IgD-negative memory B cell (primary cell): ENCODE results near the gene TROAP. TPM values are rescaled to one million over a fixed set of nuclear protein-coding genes. Genes with fewer than 3 reads are reported as not detected.

Experiments
- H3K27ac Mint-ChIP-seq, 3 donors: one replicate each; pipeline ENCODE4 v1.8.0; 2020 to 2022; ENCODE audit warnings: mild to moderate bottlenecking in 3 of 3, mixed read lengths in 3 of 3, moderate library complexity in 1 of 3
- H3K27me3 Mint-ChIP-seq: one replicate; pipeline ENCODE4 v1.8.0; 2021; ENCODE audit warnings: mixed read lengths
- H3K36me3 Mint-ChIP-seq: one replicate; pipeline ENCODE4 v1.8.0; 2020; ENCODE audit warnings: mild to moderate bottlenecking, mixed read lengths
- H3K4me1 Mint-ChIP-seq, 3 donors: one replicate each; pipeline ENCODE4 v1.8.0; 2020 to 2022; ENCODE audit warnings: mixed read lengths in 3 of 3, mild to moderate bottlenecking in 1 of 3
- H3K4me3 Mint-ChIP-seq, 4 donors: one replicate each; pipeline ENCODE4 v1.8.0; 2020 to 2022; ENCODE audit warnings: mild to moderate bottlenecking in 4 of 4, mixed read lengths in 4 of 4, moderate library complexity in 3 of 4
- H3K9me3 Mint-ChIP-seq, 3 donors: one replicate each; pipeline ENCODE4 v1.8.0; 2020 to 2021; ENCODE audit warnings: mixed read lengths in 3 of 3, mild to moderate bottlenecking in 1 of 3
- polyA plus RNA-seq: library from polyadenylated mRNA; unstranded; fragments of 300-500 nt; fragmentation: Illumina TruSeq; gene quantifications from one replicate; pipeline ENCODE4 v1.2.3, GENCODE V29; 2021

TROAP gene
- polyA plus RNA-seq, 1 donor from 2014 or later = not detected

DNA sequence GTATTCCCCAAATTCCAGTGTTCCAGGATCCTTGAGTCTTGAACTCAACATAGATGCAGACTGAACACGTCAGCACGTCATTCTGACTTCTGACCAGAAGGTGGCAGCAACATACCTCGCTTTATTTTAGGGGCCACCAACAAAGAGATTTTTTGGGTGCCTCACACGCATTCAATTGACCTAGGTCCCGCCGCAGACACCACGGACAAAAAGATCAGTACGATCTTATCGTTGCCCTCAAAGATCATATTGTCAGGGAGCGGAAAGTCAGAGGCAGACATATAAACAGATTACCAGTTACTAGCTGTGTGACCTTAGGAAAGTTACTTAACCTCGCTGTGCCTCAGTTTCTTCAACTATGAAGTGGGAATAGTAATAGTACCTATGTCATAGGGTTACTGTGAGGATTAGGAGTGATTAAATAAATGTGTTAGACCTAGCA is 34.6 kb upstream of the TROAP start:
- peak overlapping the region in 1 of 4 donors; percentile 19 for H3K4me3 Mint-ChIP-seq
- H3K27me3 Mint-ChIP-seq = peaks cover 20% of the 10 kb centered on the region
- H3K27ac Mint-ChIP-seq = no peak overlapping the region
- no peaks in the 10 kb centered on the region for H3K36me3 Mint-ChIP-seq
- H3K4me1 Mint-ChIP-seq = peaks cover 0 to 2% (median 0%) of the 10 kb centered on the region in 3 donors
- H3K9me3 Mint-ChIP-seq = no peaks in the 10 kb centered on the region

DNA sequence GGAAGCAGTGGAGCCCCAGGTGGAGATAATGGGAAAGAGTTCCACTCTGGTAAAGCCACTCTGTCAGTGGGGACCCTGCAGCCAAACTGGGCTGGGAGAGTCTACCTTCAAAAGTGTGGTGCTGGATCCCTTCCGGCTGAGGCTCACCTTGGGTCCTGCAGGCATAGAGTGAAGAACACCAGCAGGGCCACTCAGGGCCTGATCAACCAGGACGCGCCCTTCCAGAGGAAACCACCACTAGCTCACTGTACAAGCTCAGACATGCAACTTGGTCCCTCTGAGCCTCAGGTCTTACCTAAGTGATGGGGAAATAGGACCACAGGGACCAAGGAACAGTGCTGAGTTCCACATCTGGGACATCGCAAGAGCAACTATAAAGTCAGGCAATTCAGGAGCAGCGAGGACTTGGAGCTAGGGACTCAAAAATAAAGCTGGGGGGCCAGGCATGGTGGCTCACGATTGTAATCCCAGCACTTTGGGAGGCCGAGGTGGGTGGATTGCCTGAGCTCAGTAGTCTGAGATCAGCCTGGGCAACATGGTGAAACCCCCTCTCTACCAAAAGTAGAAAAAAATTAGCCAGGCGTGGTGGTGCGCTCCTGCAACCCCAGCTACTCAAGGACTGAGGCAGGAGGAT is 34.0 kb upstream of the TROAP start:
- Mint-ChIP-seq H3K27me3 (peaks cover 16% of the 10 kb centered on the region), H3K9me3 (no peaks in the 10 kb centered on the region), H3K36me3 (no peaks in the 10 kb centered on the region), H3K4me1 (peaks cover 0 to 2% (median 0%) of the 10 kb centered on the region in 3 donors), H3K4me3 (peak overlapping the region in 1 of 4 donors; percentile 19), H3K27ac (no peak overlapping the region)

GRCh38 chr12:49292729-49293055 is 30.4 kb upstream of the TROAP start:
- Mint-ChIP-seq H3K9me3 (no peaks in the 10 kb centered on the region), H3K27ac (no peak overlapping the region), H3K4me1 (peaks cover 7 to 11% (median 8%) of the 10 kb centered on the region in 3 donors), H3K27me3 (peaks cover 30% of the 10 kb centered on the region), H3K4me3 (no peak overlapping the region), H3K36me3 (no peaks in the 10 kb centered on the region)

- Mint-ChIP-seq H3K4me1 (peaks cover 7 to 11% (median 8%) of the 10 kb centered on the region in 3 donors), H3K36me3 (no peaks in the 10 kb centered on the region), H3K4me3 (no peak overlapping the region), H3K9me3 (no peaks in the 10 kb centered on the region), H3K27ac (no peak overlapping the region), H3K27me3 (peaks cover 30% of the 10 kb centered on the region)
Observed at GRCh38 chr12:49293056-49293956, 29.7 kb upstream of the TROAP start.

DNA sequence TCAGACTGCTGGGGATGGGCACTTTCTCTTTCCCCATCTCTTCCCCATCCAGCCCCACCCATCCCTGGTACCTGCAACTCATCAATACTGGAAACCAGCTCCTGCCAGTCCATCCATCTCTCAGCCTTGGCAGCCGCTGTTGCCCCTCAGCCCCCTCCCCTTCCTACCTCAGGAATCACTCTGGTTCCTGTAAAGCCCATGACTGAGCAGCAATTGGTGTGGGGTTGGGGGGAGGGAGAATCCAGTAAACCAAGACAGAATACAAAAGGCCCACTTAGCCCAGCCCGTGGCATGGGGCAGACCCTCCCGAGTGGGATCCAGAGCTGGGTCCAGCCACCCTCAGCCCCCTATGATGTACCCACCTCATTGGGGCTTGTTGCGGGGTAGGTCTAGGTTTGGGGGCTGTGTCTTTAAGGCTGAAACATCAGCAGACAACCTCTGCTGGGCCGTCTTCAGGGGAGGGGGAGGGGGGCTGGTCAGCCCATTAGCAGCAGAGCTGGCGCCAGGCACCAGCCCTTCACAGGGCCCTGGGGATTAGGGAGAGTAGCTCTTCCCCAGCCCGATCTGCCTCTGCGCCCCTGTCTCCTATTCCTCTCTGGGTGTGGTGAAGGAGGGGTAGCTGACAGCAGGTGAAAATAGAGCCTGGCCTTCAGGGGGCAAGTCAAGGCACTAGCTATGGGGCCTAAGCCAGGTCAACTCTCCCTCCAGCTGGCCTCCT is 28.8 kb upstream of the TROAP start:
- peaks cover 33% of the 10 kb centered on the region for H3K27me3 Mint-ChIP-seq
- H3K27ac Mint-ChIP-seq = no peak overlapping the region
- peaks cover 7 to 11% (median 7%) of the 10 kb centered on the region in 3 donors for H3K4me1 Mint-ChIP-seq
- peak overlapping the region in 1 of 4 donors; percentile 12 for H3K4me3 Mint-ChIP-seq
- H3K36me3 Mint-ChIP-seq = no peaks in the 10 kb centered on the region
- no peaks in the 10 kb centered on the region for H3K9me3 Mint-ChIP-seq

- Mint-ChIP-seq H3K9me3 (no peaks in the 10 kb centered on the region), H3K36me3 (no peaks in the 10 kb centered on the region), H3K27me3 (peaks cover 33% of the 10 kb centered on the region), H3K4me3 (no peak overlapping the region), H3K27ac (no peak overlapping the region), H3K4me1 (peaks cover 7 to 11% (median 7%) of the 10 kb centered on the region in 3 donors)
Observed at GRCh38 chr12:49294804-49295081, 28.3 kb upstream of the TROAP start.

DNA sequence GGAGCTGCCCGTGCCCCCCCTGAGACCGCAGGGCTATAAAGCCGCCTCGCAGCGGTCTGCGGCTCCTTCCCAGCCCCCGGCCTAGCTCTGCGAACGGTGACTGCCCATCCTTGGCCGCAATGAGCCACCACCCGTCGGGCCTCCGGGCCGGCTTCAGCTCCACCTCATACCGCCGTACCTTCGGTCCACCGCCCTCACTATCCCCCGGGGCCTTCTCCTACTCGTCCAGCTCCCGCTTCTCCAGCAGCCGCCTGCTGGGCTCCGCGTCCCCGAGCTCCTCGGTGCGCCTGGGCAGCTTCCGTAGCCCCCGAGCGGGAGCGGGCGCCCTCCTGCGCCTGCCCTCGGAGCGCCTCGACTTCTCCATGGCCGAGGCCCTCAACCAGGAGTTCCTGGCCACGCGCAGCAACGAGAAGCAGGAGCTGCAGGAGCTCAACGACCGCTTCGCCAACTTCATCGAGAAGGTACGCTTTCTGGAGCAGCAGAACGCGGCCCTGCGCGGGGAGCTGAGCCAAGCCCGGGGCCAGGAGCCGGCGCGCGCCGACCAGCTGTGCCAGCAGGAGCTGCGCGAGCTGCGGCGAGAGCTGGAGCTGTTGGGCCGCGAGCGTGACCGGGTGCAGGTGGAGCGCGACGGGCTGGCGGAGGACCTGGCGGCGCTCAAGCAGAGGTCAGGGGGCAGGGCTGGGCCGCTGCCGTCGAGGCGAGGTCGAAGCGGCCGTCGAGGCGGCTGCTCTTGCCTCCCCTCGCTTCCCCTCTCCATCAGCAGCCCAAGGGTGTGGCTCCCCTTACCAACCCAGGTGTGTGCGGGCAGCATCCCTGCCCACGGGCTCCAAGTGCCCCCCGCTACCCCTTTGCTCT is 27.7 kb upstream of the TROAP start, which contains the start of gene PRPH:
Gene PRPH, plus strand, starts transcription at position 66 of the 855 bp plus-strand sequence. Its CDS starts 54 bp downstream, at position 120.
- Mint-ChIP-seq H3K4me3 (peak within 1 kb of the TSS in 1 of 4 donors; percentile 12), H3K4me1 (peaks cover 7 to 11% (median 7%) of the 10 kb centered on the region in 3 donors), H3K27me3 (peaks cover 35% of the 10 kb centered on the region), H3K27ac (no peak within 1 kb of the TSS), H3K9me3 (no peaks in the 10 kb centered on the region), H3K36me3 (no peaks in the 10 kb centered on the region)

DNA sequence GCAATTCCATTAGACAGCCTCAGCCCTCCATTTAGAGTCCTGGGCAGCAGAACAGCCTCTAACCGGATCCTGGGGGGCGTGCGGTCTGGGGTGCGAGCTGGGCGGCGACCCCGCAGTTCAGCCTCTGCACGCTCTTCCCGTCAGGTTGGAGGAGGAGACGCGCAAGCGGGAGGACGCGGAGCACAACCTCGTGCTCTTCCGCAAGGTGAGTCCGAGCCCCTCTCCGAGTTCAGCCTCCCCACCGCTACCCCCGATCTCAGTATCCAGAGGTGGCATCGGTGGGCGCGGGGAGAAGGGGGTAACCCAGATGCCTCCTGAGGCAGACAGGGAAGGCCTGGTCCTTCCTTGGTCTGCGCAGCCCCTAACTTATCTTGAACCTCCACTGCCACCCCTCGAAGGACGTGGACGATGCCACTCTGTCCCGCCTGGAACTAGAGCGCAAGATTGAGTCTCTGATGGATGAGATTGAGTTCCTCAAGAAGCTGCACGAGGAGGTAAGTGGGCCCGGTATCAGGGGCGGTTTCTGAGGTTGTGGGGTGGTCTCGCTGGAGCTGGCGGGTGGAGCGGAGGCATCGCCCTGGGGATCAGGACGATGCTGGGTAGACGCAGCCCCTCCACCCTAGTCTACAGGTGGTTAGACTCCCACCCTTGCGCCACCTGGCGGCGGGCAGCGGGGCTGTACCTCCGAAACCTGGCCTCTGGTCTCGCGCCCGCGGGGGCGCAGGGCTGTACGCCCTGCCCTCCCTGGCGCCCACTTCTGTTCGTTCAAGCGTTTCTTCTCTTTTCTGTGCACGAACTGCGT is 26.8 kb upstream of the TROAP start:
- peaks cover 42% of the 10 kb centered on the region for H3K27me3 Mint-ChIP-seq
- H3K4me3 Mint-ChIP-seq = peak overlapping the region; percentile 41 to 83 (median 67)
- H3K36me3 Mint-ChIP-seq = no peaks in the 10 kb centered on the region
- H3K27ac Mint-ChIP-seq = peak overlapping the region in 1 of 3 donors; percentile 83
- no peaks in the 10 kb centered on the region for H3K9me3 Mint-ChIP-seq
- H3K4me1 Mint-ChIP-seq = peaks cover 7 to 11% (median 7%) of the 10 kb centered on the region in 3 donors

- H3K9me3 Mint-ChIP-seq = no peaks in the 10 kb centered on the region
- peaks cover 42% of the 10 kb centered on the region for H3K27me3 Mint-ChIP-seq
- no peaks in the 10 kb centered on the region for H3K36me3 Mint-ChIP-seq
- peak overlapping the region in 1 of 3 donors; percentile 53 for H3K27ac Mint-ChIP-seq
- H3K4me1 Mint-ChIP-seq = peaks cover 7 to 11% (median 11%) of the 10 kb centered on the region in 3 donors
- peak overlapping the region; percentile 61 to 83 (median 75) for H3K4me3 Mint-ChIP-seq
Observed at GRCh38 chr12:49296836-49297694, 26.0 kb upstream of the TROAP start.

DNA sequence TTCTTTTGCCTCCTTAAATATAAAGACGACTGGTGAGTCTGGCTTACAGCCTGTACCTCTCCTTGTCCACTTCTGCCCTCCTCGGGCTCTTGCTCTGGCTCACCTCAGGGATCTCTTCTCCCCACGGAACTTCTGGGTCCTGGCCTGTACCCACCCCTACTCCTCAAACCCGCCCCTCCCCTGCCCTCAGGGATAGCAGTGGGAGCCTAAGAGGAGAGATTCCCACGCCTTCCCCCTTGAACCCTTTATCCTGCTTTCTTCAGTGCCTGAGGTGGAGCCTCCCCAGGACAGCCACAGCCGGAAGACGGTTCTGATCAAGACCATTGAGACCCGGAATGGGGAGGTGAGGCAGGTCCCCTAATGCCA is 25.4 kb upstream of the TROAP start:
- H3K36me3 Mint-ChIP-seq = no peaks in the 10 kb centered on the region
- H3K27ac Mint-ChIP-seq = no peak overlapping the region
- H3K4me1 Mint-ChIP-seq = peaks cover 7 to 11% (median 11%) of the 10 kb centered on the region in 3 donors
- no peaks in the 10 kb centered on the region for H3K9me3 Mint-ChIP-seq
- peaks cover 42% of the 10 kb centered on the region for H3K27me3 Mint-ChIP-seq
- peak overlapping the region in 3 of 4 donors; percentile 28 to 87 (median 68) for H3K4me3 Mint-ChIP-seq

GRCh38 chr12:49298160-49298559 is 24.9 kb upstream of the TROAP start:
- peaks cover 42% of the 10 kb centered on the region for H3K27me3 Mint-ChIP-seq
- peak overlapping the region in 3 of 4 donors; percentile 28 to 87 (median 50) for H3K4me3 Mint-ChIP-seq
- peak overlapping the region in 1 of 3 donors; percentile 39 for H3K27ac Mint-ChIP-seq
- H3K36me3 Mint-ChIP-seq = no peaks in the 10 kb centered on the region
- no peaks in the 10 kb centered on the region for H3K9me3 Mint-ChIP-seq
- H3K4me1 Mint-ChIP-seq = peaks cover 7 to 11% (median 11%) of the 10 kb centered on the region in 3 donors

- no peaks in the 10 kb centered on the region for H3K9me3 Mint-ChIP-seq
- H3K36me3 Mint-ChIP-seq = peaks cover 2% of the 10 kb centered on the region
- no peak overlapping the region for H3K27ac Mint-ChIP-seq
- H3K4me1 Mint-ChIP-seq = peaks cover 1 to 9% (median 4%) of the 10 kb centered on the region in 3 donors
- H3K4me3 Mint-ChIP-seq = no peak overlapping the region
- H3K27me3 Mint-ChIP-seq = peaks cover 33% of the 10 kb centered on the region
Observed at GRCh38 chr12:49301760-49302159, 21.3 kb upstream of the TROAP start.

DNA sequence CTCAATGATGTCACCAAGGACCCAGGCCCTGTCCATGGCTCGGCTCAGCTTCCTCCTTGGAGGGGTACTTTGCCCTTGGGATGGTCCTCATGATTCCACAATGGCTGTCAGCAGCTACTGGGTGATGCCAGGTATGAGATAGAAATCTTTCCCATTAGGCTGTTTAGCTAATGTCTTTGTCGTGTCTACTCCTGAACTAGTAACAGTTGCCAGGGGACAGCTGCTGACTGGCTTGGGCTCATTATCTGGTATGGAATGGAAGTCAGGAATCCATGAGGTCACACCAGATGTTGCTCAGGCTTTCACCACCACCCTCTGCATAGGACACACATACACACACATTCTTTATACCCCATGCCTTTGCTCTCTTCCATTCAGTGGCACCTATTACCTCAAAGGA is 18.9 kb upstream of the TROAP start:
- H3K27ac Mint-ChIP-seq = no peak overlapping the region
- peaks cover 0 to 5% (median 0%) of the 10 kb centered on the region in 3 donors for H3K4me1 Mint-ChIP-seq
- no peaks in the 10 kb centered on the region for H3K9me3 Mint-ChIP-seq
- no peak overlapping the region for H3K4me3 Mint-ChIP-seq
- H3K36me3 Mint-ChIP-seq = peaks cover 2% of the 10 kb centered on the region
- H3K27me3 Mint-ChIP-seq = peaks cover 21% of the 10 kb centered on the region
